Astrocyte of the cerebellum (primary cell): ENCODE measurements around the gene NRG3.
"Not testable (repeated sequence)": the region's sequence is repeated elsewhere in the genome, so short reads cannot be mapped to it uniquely, and the experiment has no call there.

Experiments
- DNase-seq: peaks from one replicate; pipeline ENCODE4 v3.0.0-alpha.2; 2011; ENCODE audit warnings: low read depth
- H3K4me3 ChIP-seq: 2 replicates; pipeline ENCODE4 v1.5.1; 2011; ENCODE audit warnings: mild to moderate bottlenecking, low read depth, low read length, moderate library complexity
- in situ Hi-C: cut with HindIII; loops from 2 replicates; pipeline ENCODE4 v1.10.0; 2017; ENCODE audit warnings: low sequenced_read_pairs
- TF ChIP-seq, protein P1 (sequence below): IDR thresholded peaks from 2 replicates; pipeline ENCODE4 v1.5.1; 2012; ENCODE audit warnings: low read length, low read depth, moderate library complexity, mild to moderate bottlenecking; ENCODE audit errors: missing control alignments

The NRG3 gene

DNA sequence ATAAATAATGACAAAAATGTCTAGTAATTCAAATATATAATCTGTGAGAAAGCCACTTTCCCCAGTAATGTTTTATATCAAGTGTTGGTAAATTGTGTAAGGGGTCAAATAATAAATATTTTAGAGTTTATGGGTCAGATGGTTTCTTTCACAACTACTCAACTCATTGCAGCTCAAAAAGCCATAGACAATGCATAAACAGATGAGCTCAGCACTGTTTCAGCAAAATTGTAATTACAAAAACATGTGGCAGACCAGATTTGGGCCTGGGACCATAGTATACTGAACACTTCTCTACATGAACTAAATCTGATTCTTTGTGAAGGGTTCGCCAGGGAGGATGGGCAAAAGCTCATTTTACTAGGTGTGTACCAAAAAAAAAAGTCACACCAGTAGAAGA, 460.8 kb downstream of the NRG3 start:
- TF ChIP-seq, protein P1, sequence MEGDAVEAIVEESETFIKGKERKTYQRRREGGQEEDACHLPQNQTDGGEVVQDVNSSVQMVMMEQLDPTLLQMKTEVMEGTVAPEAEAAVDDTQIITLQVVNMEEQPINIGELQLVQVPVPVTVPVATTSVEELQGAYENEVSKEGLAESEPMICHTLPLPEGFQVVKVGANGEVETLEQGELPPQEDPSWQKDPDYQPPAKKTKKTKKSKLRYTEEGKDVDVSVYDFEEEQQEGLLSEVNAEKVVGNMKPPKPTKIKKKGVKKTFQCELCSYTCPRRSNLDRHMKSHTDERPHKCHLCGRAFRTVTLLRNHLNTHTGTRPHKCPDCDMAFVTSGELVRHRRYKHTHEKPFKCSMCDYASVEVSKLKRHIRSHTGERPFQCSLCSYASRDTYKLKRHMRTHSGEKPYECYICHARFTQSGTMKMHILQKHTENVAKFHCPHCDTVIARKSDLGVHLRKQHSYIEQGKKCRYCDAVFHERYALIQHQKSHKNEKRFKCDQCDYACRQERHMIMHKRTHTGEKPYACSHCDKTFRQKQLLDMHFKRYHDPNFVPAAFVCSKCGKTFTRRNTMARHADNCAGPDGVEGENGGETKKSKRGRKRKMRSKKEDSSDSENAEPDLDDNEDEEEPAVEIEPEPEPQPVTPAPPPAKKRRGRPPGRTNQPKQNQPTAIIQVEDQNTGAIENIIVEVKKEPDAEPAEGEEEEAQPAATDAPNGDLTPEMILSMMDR: no peak
- DNase-seq: no peak
- H3K4me3 ChIP-seq: no peak overlapping the region
- in situ Hi-C loops: no loop called here

DNA sequence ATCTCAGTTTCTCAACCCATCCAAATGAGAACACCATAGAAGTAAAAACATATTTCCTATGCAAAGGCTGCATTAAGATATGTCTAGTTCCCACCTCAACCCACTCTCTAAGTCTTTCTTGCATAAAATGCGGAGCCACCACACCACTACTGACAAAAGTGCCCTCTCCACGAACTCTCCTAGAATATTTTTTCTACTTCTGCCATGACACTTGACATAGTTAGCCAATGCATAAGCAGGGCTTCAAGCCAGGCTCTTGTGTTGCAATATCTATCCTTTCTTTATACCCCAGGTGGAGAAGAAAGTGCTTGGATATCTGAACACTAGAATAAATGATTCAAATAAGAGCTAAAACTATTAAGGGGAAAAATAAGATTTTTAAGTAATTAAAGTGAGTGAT, 465.2 kb downstream of the NRG3 start:
- in situ Hi-C loops: no loop called here
- no peak for DNase-seq
- H3K4me3 ChIP-seq: no peak overlapping the region
- TF ChIP-seq, protein P1: no peak

DNA sequence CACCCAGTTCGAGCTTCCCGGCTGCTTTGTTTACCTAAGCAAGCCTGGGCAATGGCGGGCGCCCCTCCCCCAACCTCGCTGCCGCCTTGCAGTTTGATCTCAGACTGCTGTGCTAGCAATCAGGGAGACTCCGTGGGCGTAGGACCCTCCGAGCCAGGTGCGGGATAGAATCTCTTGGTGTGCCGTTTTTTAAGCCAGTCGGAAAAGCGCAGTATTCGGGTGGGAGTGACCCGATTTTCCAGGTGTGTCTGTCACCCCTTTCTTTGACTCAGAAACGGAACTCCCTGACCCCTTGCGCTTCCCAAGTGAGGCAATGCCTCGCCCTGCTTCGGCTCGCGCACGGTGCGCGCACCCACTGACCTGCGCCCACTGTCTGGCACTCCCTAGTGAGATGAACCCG, 474.6 kb downstream of the NRG3 start:
- DNase-seq, in situ Hi-C loops, H3K4me3 ChIP-seq: not testable (repeated sequence)

DNA sequence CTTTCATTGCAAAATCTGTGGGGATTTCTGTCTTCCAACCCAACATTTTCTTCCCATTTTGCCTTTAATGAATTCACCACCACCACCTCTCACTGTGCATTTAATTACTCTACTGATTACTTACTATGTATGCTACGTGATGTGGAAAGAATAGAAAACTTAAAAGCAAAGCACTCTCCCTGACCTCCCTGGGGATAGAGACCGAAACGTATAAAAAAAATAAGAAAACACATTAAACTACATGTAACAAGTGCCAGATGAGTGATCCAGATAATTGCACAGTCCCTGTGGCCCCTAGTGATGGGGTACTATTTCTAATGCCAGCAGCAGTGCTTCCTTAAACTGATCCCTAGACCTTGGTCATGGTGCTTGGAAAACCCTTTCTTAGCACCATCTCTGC, 478.4 kb downstream of the NRG3 start:
- no peak overlapping the region for H3K4me3 ChIP-seq
- DNase-seq: no peak
- TF ChIP-seq, protein P1: no peak
- in situ Hi-C loops: no loop called here

DNA sequence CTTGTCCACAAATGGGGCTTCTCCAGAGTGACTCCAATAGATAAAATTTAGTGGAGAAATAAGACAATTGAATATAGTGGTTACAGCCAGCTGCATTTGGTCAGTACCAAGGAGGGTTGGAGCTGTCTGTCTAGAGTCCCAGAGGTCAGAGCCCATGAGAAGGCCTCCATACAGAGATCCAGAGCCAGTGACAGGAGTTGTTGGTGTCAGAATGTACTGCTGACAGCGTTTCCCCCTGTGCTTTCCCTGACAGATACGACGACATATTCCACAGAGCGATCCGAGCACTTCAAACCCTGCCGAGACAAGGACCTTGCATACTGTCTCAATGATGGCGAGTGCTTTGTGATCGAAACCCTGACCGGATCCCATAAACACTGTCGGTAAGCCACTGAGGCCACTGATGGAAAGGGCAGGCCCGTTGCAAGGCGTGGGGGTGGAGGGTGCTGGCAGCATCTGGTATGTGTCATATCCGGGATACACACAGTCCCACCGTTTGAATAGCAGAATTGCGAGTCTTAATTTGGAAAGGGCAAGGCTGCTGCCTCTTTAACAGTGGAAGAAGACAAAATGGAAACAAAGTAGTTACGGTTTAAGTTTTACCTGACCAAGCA, 483.6 kb downstream of the NRG3 start:
- in situ Hi-C loops: no loop called here
- TF ChIP-seq, protein P1: no peak
- no peak for DNase-seq
- H3K4me3 ChIP-seq: no peak overlapping the region

DNA sequence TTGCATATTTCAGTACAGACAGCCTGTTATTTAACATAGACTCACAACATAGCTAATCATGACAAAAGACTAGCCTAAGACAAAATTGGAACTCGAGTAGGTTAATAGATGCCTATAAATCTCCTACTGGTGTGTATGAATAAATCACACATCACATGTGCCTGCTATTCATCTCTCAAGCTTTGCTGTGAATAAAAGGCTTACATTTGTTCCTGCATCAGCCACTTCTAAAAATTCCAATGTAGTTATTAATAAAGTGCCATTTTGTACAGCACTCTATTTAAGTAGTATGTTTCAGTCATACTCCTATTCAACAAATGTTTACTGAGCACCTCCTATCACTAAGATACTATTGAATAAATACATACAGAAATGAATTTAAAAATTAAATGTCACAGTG, 486.3 kb downstream of the NRG3 start:
- in situ Hi-C loops: no loop called here
- TF ChIP-seq, protein P1: no peak
- H3K4me3 ChIP-seq: no peak overlapping the region
- no peak for DNase-seq

DNA sequence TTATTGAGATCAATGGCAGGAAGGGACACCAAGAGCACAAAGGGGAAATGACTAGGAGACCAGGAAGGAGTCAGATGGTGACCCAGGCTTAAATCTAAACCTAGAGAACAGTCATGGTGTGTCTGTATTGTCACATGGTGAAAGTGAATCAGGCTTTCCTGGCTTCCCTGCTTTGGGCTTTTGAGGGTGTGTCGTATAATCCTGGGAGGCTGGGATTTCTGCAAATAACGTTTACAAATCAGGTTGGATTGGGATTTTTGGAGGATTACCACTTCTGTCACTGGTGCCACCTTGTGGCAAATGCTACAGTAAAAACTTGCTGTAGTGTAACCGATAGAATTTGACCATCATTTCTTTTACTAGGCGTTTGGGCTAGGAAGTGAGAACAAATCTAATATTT, 502.6 kb downstream of the NRG3 start:
- no peak overlapping the region for H3K4me3 ChIP-seq
- in situ Hi-C loops: no loop called here
- TF ChIP-seq, protein P1: no peak
- no peak for DNase-seq
